ENCODE results near the gene AGK. TPM values are rescaled to one million over a fixed set of nuclear protein-coding genes. Genes with fewer than 3 reads are reported as not detected.
"Not testable (repeated sequence)": the region's sequence is repeated elsewhere in the genome, so short reads cannot be mapped to it uniquely, and the experiment has no call there.

AGK gene
- total RNA-seq, 1 experiment from 2014 or later, result 67.1 TPM

DNA sequence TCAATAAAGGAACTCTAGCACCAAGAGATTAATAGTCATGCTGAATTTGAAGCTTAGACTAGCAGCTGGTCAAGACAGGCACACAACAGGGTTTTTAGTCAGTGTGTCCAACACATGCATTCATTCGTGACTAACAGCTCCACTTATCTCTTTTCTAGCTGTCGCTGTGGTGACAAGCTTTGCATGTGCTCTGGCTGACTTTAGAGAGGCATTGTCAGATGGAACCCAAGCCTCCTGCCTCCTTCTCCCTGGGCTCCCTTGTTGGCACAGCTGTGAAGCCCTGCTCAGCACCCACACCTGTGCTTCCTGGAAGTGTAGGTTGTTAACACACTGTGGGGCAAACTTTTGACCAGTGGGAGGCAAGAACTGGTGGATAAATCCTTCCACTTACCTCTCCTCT is 9.8 kb upstream of the AGK start:
- in situ Hi-C loops (cut with HindIII; ENCODE audit: low pct_unique_long_range_greater_than_20kb, low sequenced_read_pairs), result loop anchor here (25.0 kb wide), 1 partner anchor 529 kb away; the partner anchor contains the start of gene MRPS33
- DNase-seq (ENCODE audit: low read depth, low spot score), result no peak

DNA sequence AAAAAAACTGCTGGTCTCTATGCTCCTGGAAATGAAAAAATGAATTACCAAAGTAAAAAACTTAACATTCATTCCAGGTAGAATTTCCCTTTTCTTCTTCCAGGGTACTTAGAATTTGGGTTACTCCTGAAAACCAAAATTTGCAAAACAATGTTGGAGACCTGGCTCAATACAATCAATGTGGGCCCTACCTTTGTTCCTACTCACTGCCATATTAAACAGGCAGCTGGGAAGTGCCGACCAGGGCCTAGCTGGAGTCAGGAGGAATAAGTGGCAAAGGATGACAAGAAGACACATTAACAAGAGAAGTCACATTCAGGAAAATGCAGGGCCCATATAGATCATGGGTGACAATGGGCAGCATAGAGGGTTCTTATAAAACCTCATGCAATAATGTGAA is 6.4 kb upstream of the AGK start:
- in situ Hi-C loops (cut with HindIII; ENCODE audit: low pct_unique_long_range_greater_than_20kb, low sequenced_read_pairs), result loop anchor here (25.0 kb wide), 1 partner anchor 533 kb away; the partner anchor contains the start of gene MRPS33
- DNase-seq (ENCODE audit: low read depth, low spot score), result no peak

DNA sequence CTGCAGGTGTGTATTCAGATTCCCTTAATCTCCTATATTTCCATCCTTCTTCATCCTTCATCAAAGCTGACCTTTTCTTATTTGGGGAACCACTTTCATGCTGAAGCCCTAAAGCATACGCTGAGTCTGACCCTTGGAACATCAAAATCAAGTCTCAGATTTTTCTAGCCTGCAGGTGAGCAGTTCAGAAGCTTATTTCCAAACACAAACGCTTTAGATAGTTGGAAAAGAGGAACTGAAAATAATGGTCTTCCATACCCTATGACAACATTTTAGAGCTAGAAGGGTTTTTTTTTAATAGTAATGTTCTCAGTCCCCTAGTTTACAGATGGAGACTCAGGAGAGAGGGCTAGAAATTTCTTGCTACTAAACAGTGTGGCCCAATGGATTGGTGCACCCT is 1.6 kb upstream of the AGK start:
- in situ Hi-C loops (cut with HindIII; ENCODE audit: low pct_unique_long_range_greater_than_20kb, low sequenced_read_pairs), result loop anchor here (25.0 kb wide), 1 partner anchor 537 kb away; the partner anchor contains the start of gene MRPS33
- DNase-seq (ENCODE audit: low read depth, low spot score), result no peak

DNA sequence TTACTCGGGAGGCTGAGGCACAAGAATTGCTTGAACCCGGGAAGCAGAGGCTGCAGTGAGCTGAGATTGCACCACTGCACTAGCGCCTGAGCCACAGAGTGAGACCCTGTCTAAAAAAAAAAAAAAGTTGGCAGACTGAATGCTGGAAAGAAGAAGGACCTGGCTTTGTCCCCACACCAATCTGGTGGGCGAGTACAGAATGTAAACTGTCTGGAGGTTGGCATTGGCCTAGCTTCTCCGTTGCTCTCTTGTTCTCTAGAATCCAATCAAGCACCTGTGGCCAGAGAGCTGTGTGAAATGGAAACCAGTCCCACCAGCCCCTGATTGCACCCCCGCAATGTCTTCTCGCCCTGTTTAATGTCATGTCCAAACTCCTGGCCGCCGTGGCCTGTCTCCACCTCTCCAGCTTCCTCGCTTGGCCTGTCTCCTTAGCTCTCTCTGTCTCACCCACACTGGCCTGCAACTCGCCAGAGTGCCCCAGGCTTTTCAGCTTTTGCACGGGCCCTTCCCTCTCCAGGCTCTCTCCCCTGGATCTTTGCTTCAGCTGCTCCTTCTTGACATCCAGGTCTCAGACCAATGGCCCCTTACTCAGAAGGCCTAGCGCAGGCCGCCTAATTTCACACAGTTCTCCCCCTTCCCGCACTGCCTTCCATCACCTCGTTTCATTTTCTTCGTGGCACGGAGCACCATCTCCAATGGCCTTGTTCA is 670 bp upstream of the AGK start:
- in situ Hi-C loops (cut with HindIII; ENCODE audit: low pct_unique_long_range_greater_than_20kb, low sequenced_read_pairs), result no loop called here
- no peak for DNase-seq (ENCODE audit: low read depth, low spot score)

DNA sequence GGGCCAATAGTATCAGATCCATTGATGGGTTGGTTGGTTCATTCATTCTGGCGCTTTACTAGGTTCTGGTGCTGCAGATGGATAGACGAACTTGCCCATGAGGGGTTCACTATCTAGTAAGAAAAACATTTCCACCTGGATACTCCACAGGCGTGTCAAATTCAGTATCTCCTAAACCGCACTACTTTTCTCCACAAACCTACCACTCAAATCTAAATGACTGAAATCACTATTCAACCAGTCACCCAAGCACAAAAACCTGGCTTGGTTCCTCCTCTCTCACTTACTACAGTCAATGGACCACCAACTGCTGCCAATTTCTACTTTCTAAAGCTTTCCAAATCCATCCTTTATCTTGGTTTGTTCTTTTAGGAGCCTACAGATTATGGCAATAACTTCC is 572 bp downstream of the AGK start:
- in situ Hi-C loops (cut with HindIII; ENCODE audit: low pct_unique_long_range_greater_than_20kb, low sequenced_read_pairs), result no loop called here
- DNase-seq (ENCODE audit: low read depth, low spot score), result no peak

DNA sequence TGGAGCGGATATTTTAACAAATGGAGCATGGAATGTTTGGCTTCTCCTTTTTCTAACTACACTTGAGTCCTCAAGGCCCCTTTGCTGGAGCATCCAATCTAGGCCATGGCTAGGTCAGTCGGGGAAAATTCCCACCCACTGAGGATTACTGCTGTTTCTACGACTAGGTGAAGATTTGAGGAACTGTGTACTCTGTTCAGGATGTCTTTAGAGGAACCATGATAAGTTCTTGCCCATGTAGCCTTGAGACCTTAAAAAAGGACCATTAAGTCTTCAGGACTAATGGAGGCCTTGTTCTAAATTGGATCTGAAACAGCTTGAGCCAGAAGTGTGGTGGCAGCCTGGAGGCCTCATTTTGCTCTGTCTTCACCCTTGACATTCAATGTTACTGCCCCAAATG is 6.2 kb downstream of the AGK start:
- in situ Hi-C loops (cut with HindIII; ENCODE audit: low pct_unique_long_range_greater_than_20kb, low sequenced_read_pairs), result no loop called here
- no peak for DNase-seq (ENCODE audit: low read depth, low spot score)

DNA sequence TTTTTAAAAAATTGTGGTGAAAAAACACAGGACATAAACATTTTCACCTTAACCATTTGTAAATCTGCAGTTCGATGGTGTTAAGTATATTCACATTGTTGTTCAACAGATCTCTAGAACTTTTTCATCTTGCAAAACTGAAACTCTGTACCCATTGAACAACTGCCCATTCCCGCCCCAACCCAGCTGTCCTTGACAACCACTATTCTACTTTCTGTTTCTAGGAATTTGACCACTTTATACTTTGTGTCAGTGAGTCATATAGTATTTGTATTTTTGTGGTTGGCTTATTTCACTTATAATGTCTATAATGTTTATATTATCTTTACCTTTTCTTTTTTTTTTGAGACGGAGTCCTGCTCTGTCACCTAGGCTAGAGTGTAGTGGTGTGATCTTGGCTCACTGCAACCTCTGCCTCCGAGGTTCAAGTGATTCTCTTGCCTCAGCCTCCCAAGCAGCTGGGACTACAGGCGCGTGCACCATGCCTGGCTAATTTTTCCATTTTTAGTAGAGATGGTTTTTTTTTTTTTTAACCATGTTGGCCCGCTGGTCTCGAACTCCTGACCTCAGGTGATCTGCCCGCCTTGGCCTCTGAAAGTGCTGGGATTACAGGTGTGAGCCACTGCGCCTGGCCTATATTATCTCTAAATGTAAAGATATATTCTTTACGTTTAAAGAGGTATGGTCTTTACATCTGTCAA is 6.8 kb downstream of the AGK start:
- DNase-seq (ENCODE audit: low read depth, low spot score); in situ Hi-C loops (cut with HindIII; ENCODE audit: low pct_unique_long_range_greater_than_20kb, low sequenced_read_pairs): not testable (repeated sequence)

DNA sequence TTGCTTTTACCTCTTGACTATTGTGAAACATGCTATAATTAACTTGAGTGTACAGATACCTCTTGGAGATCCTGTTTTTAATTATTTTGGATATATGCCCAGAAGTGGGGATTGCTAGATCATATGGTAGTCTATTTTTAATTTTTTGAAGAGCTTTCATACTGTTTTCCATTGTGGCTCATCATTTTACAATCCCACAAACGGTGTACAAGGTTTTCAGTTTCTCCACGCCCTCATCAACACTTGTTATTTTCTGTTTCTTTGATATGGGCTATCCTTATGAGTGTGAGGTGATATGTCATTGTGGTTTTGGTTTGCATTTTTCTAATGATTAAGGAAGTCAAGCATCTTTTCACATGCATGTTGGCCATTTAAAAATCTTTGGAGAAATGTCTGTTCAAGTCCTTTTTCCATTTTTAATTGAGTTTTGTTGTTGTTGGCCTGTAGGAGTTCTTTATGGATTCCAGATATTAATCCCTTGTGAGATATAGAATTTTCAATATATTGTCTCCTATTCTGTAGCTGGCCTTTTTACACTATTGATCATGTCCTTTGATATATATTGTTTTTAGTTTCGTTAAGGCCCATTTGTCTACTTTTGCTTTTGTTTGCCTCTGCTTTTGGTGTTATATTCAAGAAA is 7.5 kb downstream of the AGK start:
- in situ Hi-C loops (cut with HindIII; ENCODE audit: low pct_unique_long_range_greater_than_20kb, low sequenced_read_pairs), result no loop called here
- no peak for DNase-seq (ENCODE audit: low read depth, low spot score)

DNA sequence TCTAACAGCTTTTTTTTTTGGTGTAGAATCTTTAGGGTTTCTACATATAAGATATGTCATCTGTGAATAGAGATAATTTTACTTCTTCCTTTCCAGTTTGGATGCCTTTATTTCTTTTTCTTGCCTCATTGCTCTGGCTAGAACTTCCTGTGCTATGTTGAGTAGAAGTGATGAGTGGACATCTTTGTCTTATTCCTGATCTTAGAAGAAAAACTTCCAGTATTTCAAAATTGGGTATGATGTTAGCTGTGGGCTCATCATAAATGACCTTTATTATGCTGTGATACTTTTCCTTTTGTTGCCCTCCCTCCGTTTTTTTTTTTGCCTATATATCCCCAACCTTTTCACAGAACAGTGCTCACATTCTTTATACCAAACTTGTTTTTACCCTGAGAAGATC is 8.8 kb downstream of the AGK start:
- in situ Hi-C loops (cut with HindIII; ENCODE audit: low pct_unique_long_range_greater_than_20kb, low sequenced_read_pairs), result no loop called here
- peak; percentile 10 for DNase-seq (ENCODE audit: low read depth, low spot score)

DNA sequence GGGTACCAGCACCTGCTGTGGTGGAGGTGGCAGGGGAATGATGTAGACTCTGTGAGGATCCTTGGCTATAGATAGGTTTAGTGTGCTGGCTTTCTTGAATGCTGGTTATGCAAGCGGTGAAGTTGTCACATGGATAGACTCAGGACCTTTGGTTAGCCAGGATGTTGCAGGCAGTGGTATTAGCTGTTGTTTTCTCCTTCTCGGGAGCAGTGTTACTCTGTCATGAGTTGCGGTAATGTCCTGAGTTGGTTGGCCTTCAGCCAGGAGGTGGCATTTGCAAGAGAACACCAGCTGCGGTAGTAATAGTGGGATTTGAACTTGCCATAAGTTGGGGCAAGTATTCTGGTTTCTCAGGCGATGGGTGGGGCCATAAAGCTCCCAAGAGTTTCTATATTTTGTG is 10.8 kb downstream of the AGK start:
- no peak for DNase-seq (ENCODE audit: low read depth, low spot score)
- in situ Hi-C loops (cut with HindIII; ENCODE audit: low pct_unique_long_range_greater_than_20kb, low sequenced_read_pairs), result no loop called here

DNA sequence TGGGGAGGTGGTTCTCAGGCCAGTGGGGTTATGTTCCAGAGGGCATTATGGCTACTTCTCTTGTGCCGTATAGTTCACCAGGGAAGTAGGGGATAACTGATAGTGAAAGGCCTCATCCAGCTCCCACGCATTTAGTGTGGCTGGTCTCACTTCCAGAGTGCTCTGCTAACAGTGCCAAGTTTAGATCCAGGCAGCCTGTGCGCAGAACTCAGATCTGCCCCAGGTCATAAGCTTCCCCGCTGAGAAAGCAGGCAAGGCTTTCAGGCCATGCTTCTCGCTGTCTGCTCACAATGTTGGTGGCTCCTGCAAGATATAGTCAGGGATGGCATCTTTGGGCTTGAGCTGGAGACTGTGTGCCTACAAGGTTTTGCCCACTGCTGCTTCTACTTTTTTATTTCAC is 11.3 kb downstream of the AGK start:
- in situ Hi-C loops (cut with HindIII; ENCODE audit: low pct_unique_long_range_greater_than_20kb, low sequenced_read_pairs), result no loop called here
- DNase-seq (ENCODE audit: low read depth, low spot score), result no peak

DNA sequence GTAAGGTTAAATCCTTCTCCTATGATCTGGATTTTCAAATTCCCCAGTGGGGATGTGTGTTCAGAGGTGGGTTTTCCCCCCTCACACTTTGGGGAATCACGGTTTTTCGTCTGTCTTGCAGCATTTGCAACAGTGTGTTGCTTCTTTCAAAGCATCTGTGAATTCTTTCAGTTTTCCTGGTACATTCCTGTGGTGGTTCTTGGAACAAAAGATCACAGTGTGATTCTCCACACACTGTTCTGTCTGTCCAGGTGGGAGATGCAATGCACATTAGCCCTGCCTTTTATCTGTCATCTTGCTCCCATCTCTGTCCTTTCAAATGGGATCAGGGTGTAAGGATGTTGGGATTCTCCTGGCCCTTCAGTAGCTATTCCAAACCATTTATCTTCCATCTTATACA is 11.8 kb downstream of the AGK start:
- no peak for DNase-seq (ENCODE audit: low read depth, low spot score)
- in situ Hi-C loops (cut with HindIII; ENCODE audit: low pct_unique_long_range_greater_than_20kb, low sequenced_read_pairs), result no loop called here

DNA sequence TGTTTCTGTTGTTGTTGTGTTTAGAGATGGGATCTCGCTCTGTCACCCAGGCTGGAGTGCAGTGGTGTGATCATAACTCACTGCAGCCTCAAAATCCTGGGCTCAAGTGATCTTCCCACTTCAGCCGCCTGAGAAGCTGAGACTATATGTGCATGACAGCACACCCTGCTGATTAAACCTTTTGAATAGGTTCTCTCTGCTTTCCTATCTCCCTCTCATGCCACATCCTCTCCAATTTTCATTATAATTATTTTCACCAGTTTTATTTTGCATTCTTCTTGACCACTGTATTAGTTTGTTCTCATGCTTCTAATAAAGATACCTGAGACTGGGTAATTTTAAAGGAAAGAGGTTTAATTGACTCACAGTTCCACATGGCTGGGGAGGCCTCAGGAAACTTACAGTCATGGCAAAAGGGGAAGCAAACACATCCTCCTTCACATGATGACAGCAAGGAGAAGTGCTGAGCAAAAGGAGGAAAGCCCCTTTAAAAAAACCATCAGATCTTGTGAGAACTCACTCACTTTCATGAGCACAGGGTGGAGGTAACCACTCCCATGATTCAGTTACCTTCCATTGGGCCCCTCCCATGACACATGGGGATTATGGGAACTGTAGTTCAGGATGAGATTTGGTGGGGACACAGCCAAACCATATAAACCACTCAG is 12.9 kb downstream of the AGK start:
- DNase-seq (ENCODE audit: low read depth, low spot score), result peak; percentile 39
- in situ Hi-C loops (cut with HindIII; ENCODE audit: low pct_unique_long_range_greater_than_20kb, low sequenced_read_pairs), result no loop called here

DNA sequence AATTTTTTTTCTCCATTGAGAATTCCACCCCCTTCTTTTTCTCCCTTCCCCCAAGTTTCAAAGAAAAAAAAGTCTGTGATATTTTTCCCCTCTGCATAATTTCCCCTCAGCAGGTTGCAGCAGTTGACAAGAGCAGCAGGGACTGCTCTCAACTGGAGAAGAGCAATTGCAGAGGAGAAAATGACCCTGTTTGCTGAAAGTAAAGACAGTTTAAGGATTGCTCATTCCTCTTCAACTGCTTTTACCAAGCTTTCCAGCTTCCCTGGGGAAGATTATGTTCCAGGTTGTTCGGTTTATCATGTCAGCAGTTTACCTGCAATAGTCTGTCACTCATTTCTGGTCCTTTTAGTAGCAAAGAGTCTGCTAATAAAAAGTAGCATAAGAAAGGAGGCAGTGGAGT is 16.2 kb downstream of the AGK start:
- in situ Hi-C loops (cut with HindIII; ENCODE audit: low pct_unique_long_range_greater_than_20kb, low sequenced_read_pairs), result no loop called here
- no peak for DNase-seq (ENCODE audit: low read depth, low spot score)

DNA sequence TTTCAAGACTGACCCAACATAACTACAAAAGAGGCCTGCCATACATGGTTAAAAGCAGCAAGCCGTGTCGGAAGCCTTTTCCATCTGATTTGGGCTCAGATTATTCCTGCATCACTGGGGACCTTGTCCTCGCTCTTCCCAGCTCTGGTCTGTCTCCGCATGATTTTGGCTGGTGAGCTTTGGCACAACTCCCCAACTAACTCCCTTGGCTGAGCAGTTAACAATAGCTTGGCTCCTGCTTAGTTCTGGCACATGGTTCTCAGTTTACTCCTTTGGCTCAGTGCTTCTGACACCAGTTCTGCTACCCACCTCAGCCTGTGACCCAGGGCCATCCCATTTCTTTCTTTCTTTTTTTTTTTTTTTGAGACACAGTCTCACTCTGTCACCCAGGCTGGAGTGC is 17.0 kb downstream of the AGK start:
- in situ Hi-C loops (cut with HindIII; ENCODE audit: low pct_unique_long_range_greater_than_20kb, low sequenced_read_pairs), result no loop called here
- DNase-seq (ENCODE audit: low read depth, low spot score), result no peak

DNA sequence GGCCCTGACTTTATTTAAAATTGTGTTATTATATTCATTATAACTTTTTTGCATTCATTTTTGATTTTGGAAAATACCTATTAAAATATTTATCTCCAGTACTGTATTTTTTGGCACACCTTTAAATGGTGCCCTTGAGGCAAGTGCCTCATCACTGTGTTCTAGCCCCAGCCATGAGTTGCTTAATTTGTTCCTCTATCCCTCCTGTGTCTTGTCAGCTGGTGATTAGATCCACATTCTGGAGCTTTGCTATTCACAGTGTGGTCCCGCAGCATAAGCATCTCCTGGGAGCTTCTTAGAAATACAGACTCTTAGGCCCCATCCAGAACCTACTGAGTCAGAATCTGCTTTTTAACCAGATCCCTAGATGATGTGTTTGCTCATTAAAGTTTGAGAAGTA is 19.8 kb downstream of the AGK start:
- in situ Hi-C loops (cut with HindIII; ENCODE audit: low pct_unique_long_range_greater_than_20kb, low sequenced_read_pairs), result no loop called here

DNA sequence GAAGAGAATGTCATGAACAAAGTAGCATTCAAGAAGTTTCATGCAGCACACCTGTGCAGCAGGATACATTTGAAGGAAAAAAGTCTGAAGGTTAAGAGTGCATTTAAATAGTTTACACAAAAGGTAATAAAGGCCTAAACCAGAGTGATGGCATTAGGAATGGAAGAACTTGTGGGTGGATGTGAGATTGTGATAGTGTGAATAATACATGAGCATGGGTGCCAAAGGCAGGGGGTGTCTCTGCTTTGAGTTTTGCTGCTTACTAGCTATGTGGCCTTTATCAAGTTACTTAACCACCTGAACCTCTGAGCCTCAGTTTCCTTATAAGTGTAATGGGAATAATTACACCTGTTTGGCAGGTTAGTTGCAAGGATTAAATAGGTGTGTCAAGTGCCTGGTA is 21.0 kb downstream of the AGK start:
- DNase-seq (ENCODE audit: low read depth, low spot score), result no peak
- in situ Hi-C loops (cut with HindIII; ENCODE audit: low pct_unique_long_range_greater_than_20kb, low sequenced_read_pairs), result no loop called here

More for the DNA sequence above, 19.8 kb downstream of the AGK start:
- DNase-seq (ENCODE audit: low read depth, low spot score), result no peak

DNA sequence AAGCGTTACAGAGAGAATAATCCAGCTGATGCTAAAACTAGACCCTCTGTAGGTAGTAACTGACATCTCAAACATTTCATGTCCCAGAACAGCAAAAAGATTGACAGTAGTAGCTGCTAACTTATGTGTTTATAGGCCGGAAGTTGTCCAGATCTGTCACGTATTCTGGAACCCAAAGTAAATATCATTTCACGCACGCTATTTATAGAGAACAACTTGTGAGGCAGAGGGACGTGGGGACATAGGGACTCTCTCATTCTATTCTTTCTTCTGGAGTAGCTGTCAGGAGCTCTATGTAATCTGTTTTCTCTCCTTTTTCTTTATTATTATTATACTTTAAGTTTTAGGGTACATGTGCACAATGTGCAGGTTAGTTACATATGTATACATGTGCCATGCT is 22.3 kb downstream of the AGK start:
- in situ Hi-C loops (cut with HindIII; ENCODE audit: low pct_unique_long_range_greater_than_20kb, low sequenced_read_pairs), result no loop called here
- DNase-seq (ENCODE audit: low read depth, low spot score), result no peak
